HEK293T (cell line): Measurements from ENCODE around the gene GLRX2.

Experiments
- CTCF ChIA-PET: fragments of 350-600 bp; formaldehyde crosslinking; extraction: SDS; loops from one replicate; lab custom pipeline; 2021; ENCODE audit warnings: antibody characterized with exemption, inconsistent platforms; lab: Yijun Ruan, JAX
- POLR2A ChIA-PET: fragments of 350-600 bp; formaldehyde crosslinking; extraction: SDS; loops from one replicate; lab custom pipeline; 2020; ENCODE audit warnings: antibody characterized with exemption, inconsistent platforms; lab: Yijun Ruan, JAX
- DNase-seq: peaks from one replicate; pipeline ENCODE4 v3.0.0; 2012; ENCODE audit warnings: mixed read lengths; ENCODE audit errors: extremely low spot score
- ARNT ChIP-seq: fragments of 450-650 bp; IDR thresholded peaks from 2 replicates; pipeline ENCODE4 v1.6.1; 2017; ENCODE audit warnings: mild to moderate bottlenecking
- BHLHE40 ChIP-seq: fragments of 450-650 bp; IDR thresholded peaks from 2 replicates; pipeline ENCODE4 v1.6.1; 2016; ENCODE audit warnings: mild to moderate bottlenecking, moderate library complexity, borderline replicate concordance
- CTBP1 ChIP-seq: fragments of 450-650 bp; IDR thresholded peaks from 2 replicates; pipeline ENCODE4 v1.6.1; 2016; ENCODE audit warnings: borderline replicate concordance
- ELF4 ChIP-seq: fragments of 450-650 bp; IDR thresholded peaks from 2 replicates; pipeline ENCODE4 v1.6.1; 2017; ENCODE audit warnings: antibody characterized with exemption
- FOXA1 ChIP-seq: fragments of 450-650 bp; IDR thresholded peaks from 2 replicates; pipeline ENCODE4 v1.6.1; 2016; ENCODE audit warnings: mild to moderate bottlenecking
- FOXK2 ChIP-seq: fragments of 450-650 bp; IDR thresholded peaks from 2 replicates; pipeline ENCODE4 v1.6.1; 2016; ENCODE audit warnings: mild to moderate bottlenecking
- FOXM1 ChIP-seq: fragments of 450-650 bp; IDR thresholded peaks from 2 replicates; pipeline ENCODE4 v1.6.1; 2017; ENCODE audit warnings: mild to moderate bottlenecking, borderline replicate concordance
- HDGF ChIP-seq: fragments of 450-650 bp; IDR thresholded peaks from 2 replicates; pipeline ENCODE4 v1.6.1; 2017; ENCODE audit warnings: antibody characterized with exemption, borderline replicate concordance
- L3MBTL2 ChIP-seq: fragments of 450-650 bp; conservative IDR thresholded peaks from 2 replicates; pipeline ENCODE4 v1.6.1; 2016; ENCODE audit warnings: mild to moderate bottlenecking
- LEF1 ChIP-seq: fragments of 450-650 bp; IDR thresholded peaks from 2 replicates; pipeline ENCODE4 v1.6.1; 2017; ENCODE audit warnings: mild to moderate bottlenecking, borderline replicate concordance
- NFRKB ChIP-seq: fragments of 450-650 bp; IDR thresholded peaks from 2 replicates; pipeline ENCODE4 v1.6.1; 2016; ENCODE audit warnings: mild to moderate bottlenecking, moderate library complexity
- PKNOX1 ChIP-seq: fragments of 450-650 bp; IDR thresholded peaks from 2 replicates; pipeline ENCODE4 v1.6.1; 2016
- SP1 ChIP-seq: fragments of 450-650 bp; IDR thresholded peaks from 2 replicates; pipeline ENCODE4 v1.6.1; 2017
- SUZ12 ChIP-seq: fragments of 450-650 bp; IDR thresholded peaks from 2 replicates; pipeline ENCODE4 v1.6.1; 2016; ENCODE audit warnings: mild to moderate bottlenecking
- ZNF384 ChIP-seq: fragments of 450-650 bp; IDR thresholded peaks from 2 replicates; pipeline ENCODE4 v1.6.1; 2016

Gene GLRX2

GRCh38 chr1:193140254-193140653 is 35.0 kb upstream of the GLRX2 start:
- CTCF ChIA-PET, result no interaction called here
- DNase-seq, result no peak
- POLR2A ChIA-PET, result no interaction called here
- TF ChIP-seq ARNT, result no peak
- TF ChIP-seq FOXM1, result no peak
- TF ChIP-seq NFRKB, result no peak
- TF ChIP-seq PKNOX1, result no peak
- no peak for TF ChIP-seq SUZ12
- TF ChIP-seq ELF4, result no peak
- TF ChIP-seq BHLHE40, result no peak
- TF ChIP-seq CTBP1, result no peak
- no peak for TF ChIP-seq HDGF
- no peak for TF ChIP-seq FOXA1
- TF ChIP-seq L3MBTL2, result no peak
- TF ChIP-seq LEF1, result no peak
- TF ChIP-seq SP1, result no peak
- no peak for TF ChIP-seq FOXK2
- TF ChIP-seq ZNF384, result no peak

DNA sequence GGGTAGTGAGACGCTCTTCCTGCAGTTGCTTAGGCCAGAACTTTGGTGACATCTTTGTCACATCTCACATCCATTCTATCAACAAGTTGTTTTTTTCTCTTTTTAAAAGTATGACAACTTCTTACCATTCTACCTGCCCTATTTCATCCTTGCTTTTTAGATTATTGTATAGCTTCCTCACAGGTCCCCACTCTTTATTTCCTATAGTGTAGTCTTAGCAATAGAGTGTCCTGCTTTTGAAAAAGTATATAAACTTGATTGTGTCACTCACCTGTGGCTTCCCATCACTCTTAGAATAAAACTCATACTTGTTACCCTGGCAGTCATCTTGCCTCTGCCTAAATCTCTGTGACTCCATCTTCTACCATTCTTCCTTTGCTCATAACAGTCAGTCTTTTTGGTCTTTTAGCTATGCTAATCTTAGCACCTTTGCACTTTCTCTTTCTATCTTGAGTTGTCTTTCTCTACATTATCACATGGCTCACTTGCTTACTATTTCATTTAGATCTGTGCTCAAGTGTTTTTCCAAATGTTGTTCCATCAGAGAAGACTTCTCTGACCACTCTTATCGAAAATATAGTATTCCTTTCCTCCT is 26.1 kb upstream of the GLRX2 start:
- no peak for TF ChIP-seq FOXM1
- TF ChIP-seq PKNOX1, result no peak
- TF ChIP-seq ZNF384, result no peak
- TF ChIP-seq FOXK2, result no peak
- TF ChIP-seq ARNT, result no peak
- no peak for TF ChIP-seq SUZ12
- TF ChIP-seq L3MBTL2, result no peak
- no peak for DNase-seq
- ChIA-PET CTCF (no interaction called here), POLR2A (no interaction called here)

DNA sequence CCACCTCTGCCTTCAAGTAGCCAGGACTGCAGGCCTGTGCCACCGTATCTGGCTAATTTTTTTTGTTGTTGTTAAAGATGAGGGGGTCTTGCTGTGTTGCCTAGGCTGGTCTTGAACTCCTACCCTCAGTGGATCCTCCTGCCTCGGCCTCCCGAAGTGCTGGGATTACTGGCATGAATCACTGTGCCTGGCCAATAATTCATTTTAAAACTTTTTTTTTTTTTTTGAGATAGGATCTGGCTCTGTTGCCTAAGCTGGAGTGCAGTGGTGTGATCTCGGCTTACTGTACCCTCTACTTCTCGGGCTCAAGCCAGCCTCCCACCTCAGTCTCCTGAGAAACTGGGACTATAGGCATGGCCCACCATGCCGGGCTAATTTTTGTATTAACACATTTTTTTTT is 20.2 kb upstream of the GLRX2 start:
- ChIA-PET POLR2A (no interaction called here), CTCF (no interaction called here)
- no peak for DNase-seq
- no peak for TF ChIP-seq FOXK2
- TF ChIP-seq PKNOX1, result no peak

GRCh38 chr1:193123751-193124150 is 18.5 kb upstream of the GLRX2 start:
- CTCF ChIA-PET, result interaction anchor here (0.7 kb wide), 1 partner anchor 316 kb away, joined by 3 read pairs; no protein-coding TSS in a partner anchor
- POLR2A ChIA-PET, result interaction anchor here (4.9 kb wide), 1 partner anchor 19 kb away, joined by 21 read pairs; the partner anchor contains the start of gene GLRX2
- no peak for TF ChIP-seq FOXA1
- TF ChIP-seq SP1, result no peak
- no peak for TF ChIP-seq BHLHE40
- TF ChIP-seq CTBP1, result no peak
- no peak for TF ChIP-seq LEF1
- no peak for TF ChIP-seq PKNOX1
- no peak for TF ChIP-seq FOXM1
- TF ChIP-seq FOXK2, result no peak
- no peak for TF ChIP-seq ARNT
- DNase-seq, result no peak

- CTCF ChIA-PET, result interaction anchor here (0.5 to 1.0 kb wide), 4 partner anchors 15 to 65 kb away, joined by 3 to 5 read pairs (median 3); no protein-coding TSS in a partner anchor
- peak; percentile 93 for DNase-seq
- POLR2A ChIA-PET, result interaction anchor here (0.7 to 4.9 kb wide), 5 partner anchors 10 to 63 kb away, joined by 3 to 21 read pairs (median 12); partner anchors contain the start of genes GLRX2, RO60 and UCHL5
- TF ChIP-seq CTBP1 (peak; percentile 77), FOXA1 (no peak), PKNOX1 (no peak), L3MBTL2 (peak; percentile 87), SP1 (no peak), FOXM1 (peak; percentile 36; the same call in 1 of the 2 replicates), ZNF384 (no peak), SUZ12 (no peak), NFRKB (no peak; the same call in 1 of the 2 replicates), FOXK2 (no peak), LEF1 (peak; percentile 32; the same call in 1 of the 2 replicates), BHLHE40 (no peak), ARNT (peak; percentile 83), HDGF (no peak; the same call in 1 of the 2 replicates), ELF4 (no peak; the same call in 1 of the 2 replicates)
Measured at GRCh38 chr1:193121616-193122593, 16.7 kb upstream of the GLRX2 start, which contains the start of gene CDC73. TSS of gene CDC73 (plus strand) at chr1:193122031. CDS start at chr1:193122201, 170 bp downstream.
